ENCODE results near the gene RNASE4.

RNASE4 gene

DNA sequence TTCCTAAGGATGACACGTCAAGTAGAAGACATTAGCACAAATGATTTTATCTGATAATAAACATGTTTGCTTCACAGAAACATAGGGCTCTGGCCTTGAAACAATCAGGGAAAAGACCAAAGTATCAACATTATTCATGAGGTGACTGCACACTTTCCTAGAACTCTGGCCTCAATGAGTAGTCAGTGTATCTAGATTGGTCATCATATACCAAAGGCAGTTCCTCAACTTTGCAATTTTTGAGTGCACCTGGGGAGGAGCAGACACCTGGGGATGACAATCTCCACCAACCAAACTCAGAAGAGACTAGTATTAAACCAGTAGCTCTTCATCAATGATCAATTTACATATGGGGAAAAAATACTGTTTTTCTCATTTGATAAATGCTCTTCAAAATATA, 65.8 kb downstream of the RNASE4 start:
- H3K4me1 ChIP-seq (ENCODE audit: insufficient read depth, low read length): no peaks in the 10 kb centered on the region
- no peaks in the 10 kb centered on the region for H3K27me3 ChIP-seq (ENCODE audit: insufficient read depth, low read length)
- H3K27ac ChIP-seq (ENCODE audit: low read length): no peak overlapping the region
- H3K4me3 ChIP-seq (ENCODE audit: low read length): no peak overlapping the region
- no peaks in the 10 kb centered on the region for H3K36me3 ChIP-seq (ENCODE audit: insufficient read depth, low read depth, low read length)
- no peak overlapping the region for H3K9ac ChIP-seq (ENCODE audit: low read depth, low read length)
- H3K9me3 ChIP-seq (ENCODE audit: insufficient read depth, low read depth, low read length): peaks cover 17% of the 10 kb centered on the region

Data from iPS-20b (cell line).